Hematopoietic multipotent progenitor cell treated with erythropoietin and hydrocortisone succinate and interleukin-3 and kit ligand, for 4 days (in vitro differentiated cells): ENCODE data around the gene FXYD2.

Source experiments
- DNase-seq: peaks from one replicate; pipeline ENCODE4 v3.0.0-alpha.2; 2015

Gene FXYD2

DNA sequence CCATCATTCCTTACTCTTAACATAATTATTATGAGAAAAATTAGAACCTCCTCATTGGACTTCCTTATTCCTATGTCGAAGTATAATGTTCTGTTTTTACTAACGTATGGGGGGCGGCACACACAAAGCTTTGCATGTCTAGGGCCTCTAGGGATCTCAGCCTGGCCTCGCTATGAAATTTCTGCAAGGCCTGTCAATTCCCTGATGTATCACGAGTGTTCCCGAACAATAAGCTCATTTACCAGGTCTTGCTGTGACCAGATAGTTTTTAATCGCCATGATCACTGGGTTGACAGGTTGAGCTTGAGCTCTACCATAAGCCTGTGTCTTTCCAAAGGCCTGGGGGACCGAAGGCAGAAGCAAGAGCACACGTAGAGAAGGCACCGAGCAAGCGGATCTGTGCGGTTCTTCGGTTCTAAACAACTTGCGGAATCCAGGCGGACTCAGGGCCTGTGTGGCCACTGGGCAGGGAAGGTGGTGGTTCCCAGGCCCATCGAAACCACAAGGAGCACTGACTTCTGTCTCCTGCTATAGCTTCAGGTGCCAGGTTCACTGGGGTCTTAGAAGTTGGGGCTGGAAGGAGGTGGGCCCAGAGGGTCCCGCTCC is 10.4 kb upstream of the FXYD2 start:
- no peak for DNase-seq

DNA sequence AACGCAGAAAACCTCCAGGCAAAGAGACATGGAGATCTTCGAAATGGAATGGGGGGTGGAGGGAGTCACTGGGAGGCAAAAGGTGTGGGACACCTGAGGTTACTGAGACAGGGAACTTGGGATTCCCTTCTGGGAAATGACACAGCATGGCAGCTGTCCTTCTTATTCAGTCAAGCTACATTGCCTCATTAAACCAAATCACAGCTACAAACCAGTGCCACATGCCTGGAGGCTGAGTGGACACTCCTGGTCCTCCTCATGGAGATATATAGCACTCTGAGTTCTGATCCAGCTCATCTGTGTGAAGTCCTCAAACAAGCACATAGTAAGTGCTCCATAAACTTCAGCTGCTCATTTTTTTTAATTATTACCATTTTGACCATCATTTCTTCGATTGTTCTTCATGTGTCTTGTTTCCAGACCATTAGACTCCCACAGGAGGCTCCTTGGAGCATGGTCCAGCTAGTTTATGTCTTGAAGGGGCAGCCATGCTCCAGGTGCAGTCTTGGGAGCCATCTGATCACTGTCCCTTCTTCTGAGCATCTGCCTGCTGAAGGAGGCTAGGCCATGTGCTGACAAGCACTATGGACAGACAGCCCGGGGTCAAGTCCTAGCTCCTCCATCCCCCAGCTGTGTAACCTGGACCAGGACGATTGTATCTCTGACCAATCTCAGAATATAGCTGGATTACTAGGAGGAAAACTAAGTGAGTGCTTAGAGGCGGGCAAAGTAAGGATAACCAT is 9.7 kb upstream of the FXYD2 start:
- DNase-seq = no peak

GRCh38 chr11:117833401-117833891 is 8.9 kb upstream of the FXYD2 start:
- DNase-seq = no peak

GRCh38 chr11:117832511-117832910 is 8.0 kb upstream of the FXYD2 start:
- no peak for DNase-seq

- DNase-seq = no peak
These were observed 7.3 kb upstream of the FXYD2 start for GRCh38 chr11:117831661-117832415.

- DNase-seq = no peak
These were observed 6.3 kb upstream of the FXYD2 start for GRCh38 chr11:117830674-117831351.

GRCh38 chr11:117830072-117830471 is 5.5 kb upstream of the FXYD2 start:
- DNase-seq = no peak

DNA sequence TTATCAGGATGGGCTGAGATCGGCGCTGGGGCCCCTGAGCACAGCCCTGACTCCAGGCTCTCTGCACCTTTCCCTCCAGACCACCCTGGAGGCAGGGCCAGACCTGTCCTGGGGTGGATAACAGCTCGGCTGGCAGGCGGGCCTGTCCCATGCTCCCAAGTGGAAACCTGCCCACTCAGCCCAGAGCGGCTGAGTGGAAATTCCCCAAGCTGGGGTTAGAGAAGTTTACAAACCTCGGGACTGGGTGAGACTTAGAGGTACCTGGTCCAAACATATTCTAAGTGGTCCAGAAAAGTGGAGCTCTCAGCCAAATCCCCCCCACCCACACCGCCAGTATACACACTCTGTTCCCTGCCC is 4.8 kb upstream of the FXYD2 start:
- no peak for DNase-seq

DNA sequence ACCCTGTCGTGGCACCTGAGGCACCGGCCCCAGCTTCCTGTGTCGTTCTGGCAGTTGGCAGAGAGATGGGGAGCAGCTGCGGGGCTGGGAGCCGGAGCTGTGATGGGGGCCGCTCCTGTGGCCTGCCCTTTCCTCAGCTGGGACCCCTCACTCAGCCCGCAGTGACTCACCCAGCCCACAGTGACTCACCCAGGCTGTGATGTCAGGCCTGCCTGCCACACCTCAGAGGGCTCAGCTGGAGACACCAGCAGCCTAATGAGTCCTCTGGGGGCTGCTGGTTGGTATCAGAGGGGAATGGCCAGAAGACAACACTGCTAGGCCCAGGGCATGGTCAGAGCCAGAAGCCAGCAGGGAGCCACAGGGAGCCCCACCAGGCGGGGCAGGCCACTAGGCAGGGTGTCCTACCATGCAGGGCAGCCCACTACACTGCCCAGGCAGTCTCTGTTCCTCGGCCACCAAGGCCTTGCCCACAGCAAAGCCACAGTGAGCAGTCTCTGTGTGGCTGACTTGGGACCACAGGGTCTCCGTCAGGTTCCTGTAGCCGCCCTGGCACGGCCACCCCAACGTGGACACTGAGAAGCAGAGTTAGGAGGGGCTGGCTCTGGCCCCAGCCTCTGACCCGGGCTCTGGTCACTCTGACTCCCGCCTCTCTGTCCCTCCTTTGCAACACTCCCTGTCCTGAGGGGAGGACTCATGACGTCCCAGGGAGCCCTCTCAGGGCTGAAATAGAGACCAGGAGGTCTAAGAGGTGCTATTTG is 4.2 kb upstream of the FXYD2 start:
- DNase-seq = peak; percentile 57

DNA sequence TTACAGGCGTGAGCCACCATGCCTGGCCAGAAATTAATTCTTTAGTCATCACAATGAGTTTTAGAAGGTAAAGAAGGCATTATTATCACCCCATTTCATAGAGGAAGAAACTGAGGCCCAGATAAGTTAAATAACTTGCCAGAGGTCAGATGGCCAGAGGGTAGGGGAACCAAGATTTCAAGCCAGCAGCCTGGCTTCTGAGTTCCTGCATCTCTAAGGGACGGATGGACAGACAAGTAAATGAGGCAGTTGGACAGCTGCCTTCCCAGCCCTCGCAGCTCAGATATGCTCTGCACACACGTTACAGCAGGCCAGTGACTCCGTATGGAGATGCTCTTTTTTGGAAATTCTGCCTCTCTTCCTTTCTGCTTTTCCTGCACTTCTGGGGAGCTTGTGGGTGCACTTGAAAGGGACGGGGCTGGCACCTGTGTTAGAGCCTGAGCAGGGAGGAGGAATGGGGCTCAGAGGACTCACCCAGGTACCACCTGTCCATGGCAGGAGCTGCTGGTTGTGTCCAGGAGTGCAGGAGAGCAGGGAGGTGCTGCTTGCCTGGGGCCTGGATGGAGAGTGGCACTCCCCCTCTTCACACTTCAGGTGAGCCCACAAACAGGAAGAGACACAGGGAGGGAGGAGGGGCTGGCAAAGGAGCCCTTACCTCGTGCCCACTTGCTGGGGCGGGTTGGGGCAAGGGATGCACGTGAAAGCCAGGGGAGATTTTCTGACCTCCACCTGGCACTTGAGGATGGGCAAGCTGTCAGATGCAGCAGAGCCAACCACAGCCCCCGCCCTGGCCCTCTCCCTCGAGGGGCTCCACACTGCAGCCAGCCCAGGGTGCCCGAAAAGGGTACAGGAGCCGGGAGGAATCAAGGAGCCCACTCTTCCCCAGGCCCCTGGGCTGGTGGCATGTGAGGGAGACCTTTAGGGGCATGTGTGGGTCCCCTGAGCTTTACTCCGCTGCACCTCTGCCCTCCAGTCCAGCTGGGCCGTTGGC is 3.3 kb upstream of the FXYD2 start:
- DNase-seq = no peak

DNA sequence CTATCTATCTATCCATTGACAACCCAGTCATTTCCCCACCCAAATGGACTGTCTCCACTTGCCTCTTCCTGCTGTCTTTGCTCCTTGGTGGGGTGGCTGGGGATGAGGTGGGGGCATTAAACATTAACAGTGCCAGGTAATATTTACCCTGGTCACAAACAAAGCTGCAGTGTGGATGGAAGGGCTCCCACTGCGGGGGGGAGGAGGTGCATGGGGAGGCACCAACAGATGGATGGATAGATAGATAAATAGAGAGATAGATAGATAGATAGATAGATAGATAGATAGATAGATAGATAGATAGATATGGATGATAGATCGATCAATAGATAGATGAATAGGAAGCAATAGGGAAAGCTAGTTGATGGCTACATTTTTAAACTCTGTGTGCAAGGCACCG is 2.3 kb upstream of the FXYD2 start:
- DNase-seq = no peak

- DNase-seq = no peak
These were observed 1.6 kb upstream of the FXYD2 start for GRCh38 chr11:117826190-117826570.

- no peak for DNase-seq
These were observed 1.1 kb upstream of the FXYD2 start for GRCh38 chr11:117825538-117826189.

DNA sequence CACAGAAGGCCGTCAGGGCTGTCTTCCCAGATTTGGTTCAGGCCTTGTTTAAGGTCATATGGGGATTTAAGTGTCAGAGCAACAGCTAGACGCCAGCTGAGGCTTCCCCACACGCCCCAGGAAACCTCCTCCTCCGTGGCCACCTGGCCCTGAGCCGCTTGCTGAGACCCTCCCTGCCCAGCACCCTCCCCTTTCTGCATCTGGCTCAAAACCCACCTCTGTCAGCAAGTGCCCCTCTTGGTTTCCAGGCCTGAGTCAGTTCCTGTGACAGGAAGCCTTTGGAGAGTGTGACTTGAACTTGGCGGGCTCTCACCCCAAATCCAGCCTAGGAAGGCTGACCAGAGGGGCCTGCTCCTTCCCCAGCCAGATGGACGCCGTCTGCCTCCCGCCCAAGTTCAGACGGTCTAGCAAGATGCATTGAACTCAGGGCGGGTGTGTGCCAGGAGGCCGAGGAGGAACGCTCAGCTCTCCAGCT is 561 bp downstream of the FXYD2 start:
- peak; percentile 44 for DNase-seq

DNA sequence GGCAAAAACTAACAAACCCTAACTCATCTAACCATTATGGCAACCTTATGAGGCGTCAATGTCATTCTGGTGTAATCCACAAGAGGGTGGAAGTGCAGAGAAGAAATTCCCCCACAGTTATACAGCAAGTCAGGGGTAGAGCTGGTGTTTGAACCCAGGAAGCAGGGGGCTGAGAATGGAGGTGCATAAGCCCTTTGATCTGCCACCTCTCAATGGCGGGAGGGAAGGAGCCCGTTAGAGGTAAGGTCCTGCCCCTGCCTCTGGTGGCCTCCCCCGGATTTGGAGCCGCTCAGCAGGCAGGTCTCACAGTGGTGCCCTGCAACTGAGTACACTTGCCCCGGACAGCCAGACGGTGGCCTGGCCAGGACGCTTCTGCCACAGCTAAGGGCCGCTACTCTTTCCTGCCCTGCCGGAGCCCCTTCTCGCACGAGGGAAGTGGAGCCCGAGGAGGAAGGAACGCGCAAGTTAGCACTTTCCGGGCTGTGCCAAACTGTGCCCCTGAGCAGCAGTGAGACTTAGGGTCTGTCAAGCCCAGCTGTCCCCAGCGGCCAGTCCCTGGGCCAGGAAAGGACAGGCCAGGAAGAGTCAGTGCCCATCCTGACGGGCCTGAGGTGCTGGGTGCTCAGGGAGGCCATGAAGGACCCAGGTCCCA is 1.1 kb downstream of the FXYD2 start:
- peak; percentile 68 for DNase-seq

GRCh38 chr11:117822074-117823033 is 2.2 kb downstream of the FXYD2 start:
- peak; percentile 63 for DNase-seq

- DNase-seq = no peak
These were observed 3.1 kb downstream of the FXYD2 start for GRCh38 chr11:117821431-117821830.

DNA sequence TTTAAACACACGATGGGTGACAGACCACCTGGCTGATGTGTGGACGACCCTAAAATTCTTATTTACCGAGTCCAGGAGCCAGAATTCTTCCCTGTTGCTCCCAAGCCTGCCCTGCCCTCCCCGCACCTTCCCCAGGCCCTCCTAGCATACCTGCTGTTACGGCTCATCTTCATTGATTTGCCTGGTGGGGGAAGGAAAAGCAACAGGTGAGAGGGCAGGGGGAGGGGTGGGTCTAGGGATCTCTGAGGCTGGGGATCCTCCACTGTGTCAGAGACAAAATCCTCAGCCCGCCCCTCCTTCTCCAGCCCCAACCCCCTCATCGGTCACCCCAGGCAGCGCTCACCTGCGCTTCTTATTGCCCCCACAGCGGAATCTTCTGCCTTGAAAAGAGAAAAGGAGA is 4.0 kb downstream of the FXYD2 start:
- DNase-seq = no peak

DNA sequence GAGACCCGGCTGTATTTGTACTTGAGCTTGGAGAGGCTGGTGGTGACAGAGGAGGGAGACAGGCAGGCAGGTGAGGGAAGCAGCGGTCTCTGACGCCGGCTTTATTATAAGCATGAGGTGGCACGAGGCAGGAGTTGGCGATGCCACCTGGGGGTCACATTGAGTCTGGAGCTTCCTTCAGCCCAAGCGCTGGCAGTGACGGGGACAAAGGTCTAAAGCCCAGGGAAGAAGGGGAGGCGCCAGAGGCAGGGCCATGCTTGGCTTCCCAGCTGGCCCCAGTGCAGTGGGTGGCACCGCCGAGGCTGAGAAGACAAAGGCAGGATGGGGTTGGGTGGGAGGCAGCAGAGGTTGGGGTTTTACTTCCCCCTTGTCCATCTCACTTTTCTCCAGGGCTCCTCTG is 4.5 kb downstream of the FXYD2 start:
- no peak for DNase-seq
